Keratinocyte (primary cell): ENCODE data around the gene ICAM4. TPM values are rescaled to one million over a fixed set of nuclear protein-coding genes. Genes with fewer than 3 reads are reported as not detected.

Source experiments
- DNase-seq: peaks from one replicate; pipeline ENCODE4 v3.0.0-alpha.2; 2011; ENCODE audit warnings: low read depth, missing footprints, low spot score
- FAIRE-seq: peaks from 2 replicates; lab custom pipeline; 2011; peaks lifted over from hg19 to GRCh38; lab: Jason Lieb, UNC
- H2AFZ ChIP-seq: 2 replicates; pipeline ENCODE4 v1.6.0; 2012; ENCODE audit warnings: low read length, control low read depth, inconsistent platforms; ENCODE audit not compliant: control insufficient read depth
- H3K27ac ChIP-seq: 2 replicates; pipeline ENCODE4 v1.5.1; 2011; ENCODE audit warnings: low read length; ENCODE audit not compliant: control insufficient read depth, insufficient read depth
- H3K27me3 ChIP-seq: 3 replicates; pipeline ENCODE4 v1.6.0; 2011; ENCODE audit warnings: low read length; ENCODE audit not compliant: control insufficient read depth, insufficient read depth; ENCODE audit errors: extremely low read depth
- H3K36me3 ChIP-seq, 2 experiments: 2 replicates in 1 of 2; 3 replicates in 1 of 2; pipeline ENCODE4 v1.5.1; 2011; ENCODE audit warnings: low read length in 2 of 2, mild to moderate bottlenecking in 1 of 2; ENCODE audit not compliant: control insufficient read depth in 2 of 2, insufficient read depth in 2 of 2; ENCODE audit errors: extremely low read depth in 1 of 2
- H3K4me1 ChIP-seq: 3 replicates; pipeline ENCODE4 v1.5.1; 2011; ENCODE audit warnings: low read length; ENCODE audit not compliant: control insufficient read depth, insufficient read depth; ENCODE audit errors: extremely low read depth
- H3K4me2 ChIP-seq: 3 replicates; pipeline ENCODE4 v1.6.0; 2011; ENCODE audit warnings: low read depth, low read length; ENCODE audit not compliant: control insufficient read depth, insufficient read depth; ENCODE audit errors: extremely low read depth
- H3K4me3 ChIP-seq, 3 experiments: fragments of 200-600 bp in 1 of 3; sonication (generic) in 1 of 3; 2 replicates in 2 of 3; 3 replicates in 1 of 3; pipeline ENCODE4 v1.5.1; 2011 to 2016; ENCODE audit warnings: low read length in 3 of 3, mild to moderate bottlenecking in 3 of 3, control low read depth in 2 of 3, inconsistent platforms in 1 of 3, low read depth in 1 of 3, mixed read lengths in 1 of 3, mixed run types in 1 of 3, moderate library complexity in 1 of 3; ENCODE audit not compliant: control insufficient read depth in 2 of 3, insufficient read depth in 2 of 3; ENCODE audit errors: extremely low read depth in 1 of 3
- H3K79me2 ChIP-seq: 2 replicates; pipeline ENCODE4 v1.6.0; 2012; ENCODE audit warnings: low read length; ENCODE audit not compliant: control insufficient read depth, insufficient read depth
- H3K9ac ChIP-seq: 3 replicates; pipeline ENCODE4 v1.6.0; 2011; ENCODE audit warnings: low read length; ENCODE audit not compliant: control insufficient read depth, insufficient read depth; ENCODE audit errors: extremely low read depth
- H3K9me1 ChIP-seq: 3 replicates; pipeline ENCODE4 v1.6.0; 2011; ENCODE audit warnings: low read length; ENCODE audit not compliant: control insufficient read depth, insufficient read depth; ENCODE audit errors: extremely low read depth
- H3K9me3 ChIP-seq: 2 replicates; pipeline ENCODE4 v1.5.1; 2012; ENCODE audit warnings: low read depth, low read length; ENCODE audit not compliant: control insufficient read depth
- H4K20me1 ChIP-seq: 3 replicates; pipeline ENCODE4 v1.6.0; 2011; ENCODE audit warnings: low read length; ENCODE audit not compliant: control insufficient read depth, insufficient read depth; ENCODE audit errors: extremely low read depth
- CTCF ChIP-seq, 3 experiments: IDR thresholded peaks in 1 of 3; conservative IDR thresholded peaks in 1 of 3; optimal IDR thresholded peaks in 1 of 3; 2 replicates in 2 of 3; 3 replicates in 1 of 3; pipeline versions ENCODE3 to v1.5.1; 2011; ENCODE audit warnings: low read length in 3 of 3, mild to moderate bottlenecking in 3 of 3, moderate library complexity in 2 of 3, control low read depth in 1 of 3, inconsistent platforms in 1 of 3; ENCODE audit not compliant: insufficient read depth in 2 of 3; ENCODE audit errors: extremely low read depth in 1 of 3
- EZH2 ChIP-seq: IDR thresholded peaks from one replicate; pipeline ENCODE4 v1.6.1; 2012; ENCODE audit warnings: inconsistent platforms, mild to moderate bottlenecking, low read length, moderate library complexity
- dilution Hi-C: fragments of 300-500 bp; cut with MboI; formaldehyde crosslinking; loops from one replicate; pipeline ENCODE4 v1.7.0; 2020; ENCODE audit warnings: low sequenced_read_pairs; ENCODE audit not compliant: extremely low pct_ligation_motif_present
- polyA plus RNA-seq, 5 experiments: library from polyadenylated mRNA; depleted of rRNA in 3 of 5; stranded (reverse) in 3 of 5; stranded (forward) in 1 of 5; unstranded in 1 of 5; fragments of >200 nt; gene quantifications; 1 replicate in 1 of 5; 2 replicates in 3 of 5; 3 replicates in 1 of 5; pipeline versions ENCODE4 v1.2.1 to v1.2.3, GENCODE V29; 2011 to 2012; ENCODE audit warnings: missing spikeins in 2 of 5, low read depth in 1 of 5, low replicate concordance in 1 of 5

Gene ICAM4
- polyA plus RNA-seq, 1 donor (not counting 4 experiments of a cell fraction or from before 2014, with no cell fraction given) = 0.25 TPM

GRCh38 chr19:10277795-10278589 is 8.8 kb upstream of the ICAM4 start:
- no peaks in the 10 kb centered on the region for H3K27me3 ChIP-seq
- no peak overlapping the region for H2AFZ ChIP-seq
- dilution Hi-C loops = no loop called here
- H3K27ac ChIP-seq = no peak overlapping the region
- no peak for TF ChIP-seq EZH2
- H3K9ac ChIP-seq = no peak overlapping the region
- H4K20me1 ChIP-seq = no peaks in the 10 kb centered on the region
- H3K9me1 ChIP-seq = no peaks in the 10 kb centered on the region
- no peak for DNase-seq
- no peak overlapping the region for H3K4me2 ChIP-seq
- FAIRE-seq = no peak
- H3K4me3 ChIP-seq = no peak overlapping the region
- no peaks in the 10 kb centered on the region for H3K9me3 ChIP-seq
- no peaks in the 10 kb centered on the region for H3K79me2 ChIP-seq
- no peaks in the 10 kb centered on the region for H3K36me3 ChIP-seq
- H3K4me1 ChIP-seq = peaks cover under 1% of the 10 kb centered on the region

- H3K9ac ChIP-seq = no peak overlapping the region
- H3K9me1 ChIP-seq = no peaks in the 10 kb centered on the region
- dilution Hi-C loops = no loop called here
- no peak overlapping the region for H3K4me3 ChIP-seq
- no peaks in the 10 kb centered on the region for H3K36me3 ChIP-seq
- FAIRE-seq (no peak), DNase-seq (no peak)
- H3K27ac ChIP-seq = no peak overlapping the region
- H3K79me2 ChIP-seq = no peaks in the 10 kb centered on the region
- peaks cover 10% of the 10 kb centered on the region for H3K4me1 ChIP-seq
- no peak overlapping the region for H3K4me2 ChIP-seq
- H3K27me3 ChIP-seq = no peaks in the 10 kb centered on the region
- no peaks in the 10 kb centered on the region for H3K9me3 ChIP-seq
- TF ChIP-seq CTCF (optimal IDR thresholded peaks at IDR 0.05 in 1 of 3, IDR thresholded peaks at IDR 0.05 in 1 of 3, conservative IDR thresholded peaks at IDR 0.05 in 1 of 3; ENCODE audit: extremely low read depth in 1 of 3, insufficient read depth in 2 of 3, low read length in 3 of 3) (no peak), EZH2 (no peak)
- H4K20me1 ChIP-seq = no peaks in the 10 kb centered on the region
- no peak overlapping the region for H2AFZ ChIP-seq
Measured at GRCh38 chr19:10278935-10279334, 7.8 kb upstream of the ICAM4 start.
